ENCODE measurements around the gene NR2F6.

- no peak for TF ChIP-seq CTCF (IDR thresholded peaks at IDR 0.05 in 4 of 5, conservative IDR thresholded peaks at IDR 0.05 in 1 of 5)
- TF ChIP-seq POLR2A (IDR thresholded peaks at IDR 0.05), result no peak
These were observed 17.8 kb downstream of the NR2F6 start for GRCh38 chr19:17227798-17228367.

Data from gastrocnemius medialis (tissue), 4 donors.